ENCODE results near the gene GAB2. TPM values are rescaled to one million over a fixed set of nuclear protein-coding genes. Genes with fewer than 3 reads are reported as not detected.

Gene GAB2
- total RNA-seq, 4 donors from 2014 or later: 23.3 to 65.6 (median 58.8) TPM

DNA sequence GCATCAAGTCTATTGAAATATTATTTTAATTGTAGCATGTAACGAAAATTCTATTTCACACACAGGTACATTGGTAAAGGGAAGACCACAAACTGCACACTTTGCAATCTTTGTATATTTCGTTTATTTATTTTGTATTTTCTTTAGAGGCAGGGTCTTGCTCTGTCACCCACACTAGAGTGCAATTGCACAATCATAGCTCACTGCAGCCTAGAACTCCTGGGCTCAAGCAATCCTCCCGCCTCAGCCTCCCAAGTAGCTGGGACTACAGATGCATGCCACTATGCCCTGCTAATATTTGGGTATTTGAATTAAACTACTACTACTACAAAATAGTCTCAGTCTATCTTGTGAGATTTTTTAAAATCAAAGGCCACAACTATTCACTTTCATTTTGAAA lies 42.7 kb downstream of the GAB2 start:
- TF ChIP-seq, protein P1, sequence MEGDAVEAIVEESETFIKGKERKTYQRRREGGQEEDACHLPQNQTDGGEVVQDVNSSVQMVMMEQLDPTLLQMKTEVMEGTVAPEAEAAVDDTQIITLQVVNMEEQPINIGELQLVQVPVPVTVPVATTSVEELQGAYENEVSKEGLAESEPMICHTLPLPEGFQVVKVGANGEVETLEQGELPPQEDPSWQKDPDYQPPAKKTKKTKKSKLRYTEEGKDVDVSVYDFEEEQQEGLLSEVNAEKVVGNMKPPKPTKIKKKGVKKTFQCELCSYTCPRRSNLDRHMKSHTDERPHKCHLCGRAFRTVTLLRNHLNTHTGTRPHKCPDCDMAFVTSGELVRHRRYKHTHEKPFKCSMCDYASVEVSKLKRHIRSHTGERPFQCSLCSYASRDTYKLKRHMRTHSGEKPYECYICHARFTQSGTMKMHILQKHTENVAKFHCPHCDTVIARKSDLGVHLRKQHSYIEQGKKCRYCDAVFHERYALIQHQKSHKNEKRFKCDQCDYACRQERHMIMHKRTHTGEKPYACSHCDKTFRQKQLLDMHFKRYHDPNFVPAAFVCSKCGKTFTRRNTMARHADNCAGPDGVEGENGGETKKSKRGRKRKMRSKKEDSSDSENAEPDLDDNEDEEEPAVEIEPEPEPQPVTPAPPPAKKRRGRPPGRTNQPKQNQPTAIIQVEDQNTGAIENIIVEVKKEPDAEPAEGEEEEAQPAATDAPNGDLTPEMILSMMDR (IDR thresholded peaks at IDR 0.05; ENCODE audit: low read depth): no peak

DNA sequence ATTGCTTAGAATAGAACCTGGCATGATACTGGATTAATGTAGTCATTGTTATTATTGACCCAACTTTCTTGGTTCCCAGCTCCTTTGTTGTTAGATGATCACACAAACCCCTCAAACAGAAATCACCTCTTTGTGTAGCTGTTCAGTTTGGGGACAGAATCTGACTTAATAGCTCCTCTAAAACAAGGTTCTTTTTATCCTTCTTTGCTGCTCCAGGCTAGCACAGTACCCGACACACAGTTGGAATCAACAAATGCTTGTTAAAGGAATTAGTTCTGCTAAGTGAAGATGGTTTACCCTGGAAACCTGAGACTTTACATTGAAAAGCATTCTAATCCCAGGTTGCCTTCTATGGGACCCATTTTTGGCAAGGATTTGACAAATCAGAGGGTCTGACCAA lies 43.9 kb downstream of the GAB2 start:
- TF ChIP-seq, protein P1 (IDR thresholded peaks at IDR 0.05; ENCODE audit: low read depth): no peak

DNA sequence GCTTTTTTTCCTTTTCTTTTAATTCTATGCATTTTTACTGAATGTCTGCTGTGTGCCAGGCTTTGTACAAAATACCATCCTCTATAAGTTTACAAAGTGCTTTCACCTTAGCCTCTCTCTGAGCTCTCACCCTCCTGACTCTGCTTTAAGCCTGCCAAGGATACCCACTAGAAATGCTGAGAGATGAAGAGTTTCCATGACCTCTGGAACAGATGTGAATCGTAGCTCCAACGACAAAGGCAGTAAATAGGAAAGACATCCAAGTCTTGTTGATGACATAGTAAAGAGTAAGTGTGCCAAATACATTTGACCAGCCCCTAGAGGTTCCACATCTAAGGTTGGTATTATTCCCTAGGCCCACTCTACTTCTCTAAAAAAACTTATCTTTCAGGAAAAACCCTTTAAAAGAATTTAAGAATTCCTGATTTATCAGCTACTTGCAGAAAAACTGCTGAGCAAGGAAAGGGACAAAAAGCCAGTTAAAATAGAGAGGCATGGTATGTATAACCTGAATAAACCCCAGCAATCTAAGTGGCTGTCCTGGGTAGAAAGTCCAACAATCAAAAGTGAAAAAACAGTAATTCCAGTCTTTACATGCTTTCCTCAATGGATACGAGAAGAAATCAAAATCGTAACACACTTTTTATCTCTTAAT lies 45.4 kb downstream of the GAB2 start:
- TF ChIP-seq, protein P1 (IDR thresholded peaks at IDR 0.05; ENCODE audit: low read depth): no peak

DNA sequence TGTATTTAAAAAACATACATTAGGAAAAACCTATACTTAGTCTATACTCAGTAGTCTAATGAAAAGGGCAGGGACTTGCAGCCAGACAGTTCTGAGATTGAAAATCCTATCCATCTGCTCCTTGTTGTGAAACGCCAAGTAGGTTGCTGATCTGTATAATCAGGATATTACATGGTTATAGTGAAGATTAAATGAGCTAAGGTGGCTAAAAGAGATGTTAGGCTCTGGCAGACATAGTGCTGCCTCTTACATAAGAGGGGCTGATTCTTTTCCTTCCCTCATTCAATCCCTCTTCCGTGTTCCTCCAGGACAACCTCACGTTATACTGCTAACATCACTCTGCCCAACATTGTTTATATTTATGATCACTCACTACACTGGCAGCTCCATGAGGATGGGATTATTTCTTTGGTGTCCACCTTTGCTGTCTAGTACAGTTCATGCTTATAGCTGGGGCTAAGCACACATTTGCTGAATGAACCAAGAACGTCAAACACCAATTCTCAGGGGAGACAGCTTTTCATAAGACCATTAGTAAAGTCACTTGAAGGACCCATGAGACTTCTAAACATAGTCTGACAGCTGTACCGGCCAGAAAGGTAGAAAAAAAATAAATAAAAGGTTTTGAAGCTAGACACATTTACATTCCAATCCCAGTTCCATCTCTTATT lies 46.3 kb downstream of the GAB2 start:
- TF ChIP-seq, protein P1 (IDR thresholded peaks at IDR 0.05; ENCODE audit: low read depth): no peak

DNA sequence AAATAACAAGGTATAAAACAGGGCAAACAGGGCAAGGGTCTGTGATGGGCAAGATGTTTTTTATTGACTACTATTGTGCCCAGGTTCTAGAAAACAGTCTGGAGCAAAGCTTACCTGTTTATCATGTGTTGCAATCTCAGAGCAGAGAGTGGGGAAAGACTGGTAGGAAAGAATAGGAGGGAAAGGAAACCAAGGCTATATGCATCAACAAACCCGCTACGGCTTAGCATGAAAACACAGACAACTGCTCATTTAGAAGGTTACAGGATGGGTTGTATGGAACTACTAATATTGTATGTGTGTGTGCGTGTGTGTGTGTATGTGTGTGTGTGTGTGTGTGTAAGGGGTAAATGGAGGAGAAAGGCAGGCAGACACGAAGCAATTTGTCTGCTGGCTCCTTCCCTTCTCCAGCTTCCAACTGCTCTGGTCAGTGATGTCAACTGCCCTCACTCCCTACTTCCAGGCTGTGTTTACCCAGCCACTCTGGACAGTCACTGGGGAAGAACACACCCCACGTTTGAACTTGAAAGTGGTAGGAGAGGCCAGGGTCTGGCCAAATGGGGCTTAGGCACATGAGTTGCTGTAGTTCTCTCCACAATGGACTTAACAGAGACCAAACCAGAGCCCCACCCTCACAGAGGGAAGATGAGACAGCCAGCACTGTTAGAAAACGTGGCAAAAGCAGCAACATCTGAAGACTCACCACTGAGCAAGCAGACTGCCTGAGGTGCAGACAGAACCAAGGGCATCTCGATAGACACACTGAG lies 47.0 kb downstream of the GAB2 start:
- TF ChIP-seq, protein P1 (IDR thresholded peaks at IDR 0.05; ENCODE audit: low read depth): no peak

DNA sequence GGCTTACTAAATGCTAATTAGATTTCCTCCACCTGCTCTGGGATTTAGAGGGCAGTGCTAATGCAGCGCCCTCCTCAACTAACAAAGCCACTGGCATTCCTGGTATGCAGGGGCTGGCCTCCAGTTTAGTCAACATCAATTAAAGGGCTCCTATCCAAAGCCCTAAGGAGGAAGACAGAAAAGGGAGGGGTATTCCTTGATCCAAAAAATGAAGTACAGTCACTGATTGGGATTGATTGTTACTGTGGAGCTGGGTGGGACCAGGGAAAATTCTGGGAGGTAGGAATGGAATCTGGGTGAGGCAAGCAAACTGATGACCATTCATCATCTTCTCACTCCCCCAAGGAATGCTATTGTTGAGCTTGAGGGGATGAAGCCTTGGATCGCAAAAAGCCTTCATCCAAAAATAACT lies 52.2 kb downstream of the GAB2 start:
- TF ChIP-seq, protein P1 (IDR thresholded peaks at IDR 0.05; ENCODE audit: low read depth): no peak

GRCh38 chr11:78364128-78364751 lies 53.4 kb downstream of the GAB2 start:
- TF ChIP-seq, protein P1 (IDR thresholded peaks at IDR 0.05; ENCODE audit: low read depth): no peak

Measured in subcutaneous adipose tissue (tissue), 4 donors.